Left kidney (tissue), 2 donors: ENCODE results near the gene ELMO1. TPM values are rescaled to one million over a fixed set of nuclear protein-coding genes. Genes with fewer than 3 reads are reported as not detected.

Experiments
- DNase-seq: peaks from one replicate; pipeline ENCODE4 v3.0.0-alpha.2; 2013
- polyA plus RNA-seq: library from polyadenylated mRNA; unstranded; fragments of 120-200 nt; gene quantifications from one replicate; pipeline ENCODE4 v1.2.1, GENCODE V29; 2013; ENCODE audit not compliant: insufficient read length

The ELMO1 gene
- polyA plus RNA-seq, 1 donor = 9.8 TPM

DNA sequence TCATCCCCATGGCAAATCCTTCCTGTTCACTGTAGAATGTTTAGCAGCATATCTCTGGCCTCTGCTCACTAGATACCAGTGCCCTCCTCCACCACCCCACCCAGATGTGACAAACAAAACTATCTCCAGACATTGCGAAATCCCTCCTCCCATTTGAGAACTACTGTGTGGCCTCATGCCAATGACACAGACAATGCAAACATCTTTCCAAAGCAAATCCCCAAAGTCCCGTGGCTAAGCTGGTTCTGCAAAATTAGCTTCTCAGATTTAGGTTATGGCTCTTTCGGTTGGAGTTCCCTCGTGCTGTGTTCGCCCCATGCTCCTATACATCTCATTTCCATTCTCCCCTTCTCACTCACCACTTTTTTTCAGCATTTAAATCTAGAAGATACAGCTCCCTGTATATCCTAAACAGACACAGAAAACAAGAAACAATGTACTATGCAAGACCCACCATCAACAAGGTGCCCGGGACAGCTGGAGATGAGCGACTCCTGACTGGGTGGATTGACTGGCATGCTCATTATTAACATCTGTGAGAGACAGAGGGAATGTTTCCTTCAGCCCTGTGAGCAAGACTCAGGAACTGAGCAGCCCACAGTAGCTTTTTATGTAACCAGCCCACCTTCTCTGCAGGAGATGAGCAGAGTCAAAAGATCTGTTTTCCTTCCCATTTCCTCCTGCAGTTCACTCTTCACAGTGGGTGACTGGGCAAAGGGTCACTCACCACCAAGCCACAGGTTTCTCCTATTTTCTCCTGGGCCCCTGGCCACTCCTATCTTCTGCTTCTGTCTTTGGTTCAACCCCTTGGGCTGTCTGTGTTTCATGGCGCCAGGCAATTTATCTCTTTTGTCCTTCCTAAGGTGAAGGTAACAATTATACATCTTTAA, 498.7 kb downstream of the ELMO1 start:
- DNase-seq = no peak

DNA sequence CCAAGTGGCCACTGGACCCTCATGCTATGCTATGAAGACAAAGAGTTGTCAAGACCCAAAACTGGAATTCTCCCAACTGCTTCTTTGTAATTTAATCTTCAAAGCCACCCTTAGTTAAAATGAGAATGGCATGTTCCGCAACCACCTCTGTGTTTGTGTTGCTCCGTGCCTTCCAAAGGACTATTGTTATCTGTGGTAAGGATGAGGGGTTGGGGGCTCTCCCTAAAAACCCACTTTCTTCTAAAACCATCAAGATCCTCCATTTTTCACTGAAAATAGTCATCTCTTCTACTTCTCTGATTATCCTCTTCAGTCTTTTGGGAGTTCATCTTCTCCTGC, 502.3 kb downstream of the ELMO1 start:
- DNase-seq = no peak

DNA sequence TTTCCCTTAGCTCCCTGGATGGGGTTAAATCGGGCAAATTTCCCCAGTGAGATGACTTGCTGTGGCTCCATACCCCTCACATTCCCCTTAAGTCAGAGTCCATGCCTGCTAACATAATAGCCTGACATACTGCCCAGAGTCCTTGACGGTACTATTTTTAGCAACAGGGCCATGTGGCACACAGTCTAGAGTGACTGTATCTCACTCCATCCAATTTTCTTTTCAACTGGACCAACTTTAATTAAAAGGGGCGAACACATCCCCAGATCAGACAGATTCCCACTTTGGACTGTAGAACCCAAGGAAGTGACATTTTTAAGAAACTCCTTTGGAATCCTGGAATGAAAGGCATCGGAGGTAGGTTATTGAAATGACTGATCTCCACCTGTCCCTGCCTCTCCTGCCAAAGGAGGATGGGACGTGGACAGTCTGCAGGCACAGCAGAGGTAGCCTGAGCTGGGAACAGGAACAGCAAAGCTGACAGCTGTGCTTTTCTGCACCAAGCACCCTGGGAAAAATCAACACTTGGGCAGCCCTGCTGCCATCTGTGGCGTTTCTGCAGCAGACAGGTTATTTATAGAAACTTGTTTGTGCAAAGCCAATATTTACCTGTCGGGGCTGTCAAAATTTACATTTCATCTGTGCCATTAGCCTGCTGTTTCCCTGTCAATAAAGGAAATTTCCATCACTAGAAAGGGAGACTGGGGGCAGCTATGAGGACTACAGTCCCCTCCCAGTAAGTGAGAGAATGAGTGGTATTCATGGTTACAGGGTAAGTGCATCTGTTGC, 502.9 kb downstream of the ELMO1 start:
- no peak for DNase-seq

DNA sequence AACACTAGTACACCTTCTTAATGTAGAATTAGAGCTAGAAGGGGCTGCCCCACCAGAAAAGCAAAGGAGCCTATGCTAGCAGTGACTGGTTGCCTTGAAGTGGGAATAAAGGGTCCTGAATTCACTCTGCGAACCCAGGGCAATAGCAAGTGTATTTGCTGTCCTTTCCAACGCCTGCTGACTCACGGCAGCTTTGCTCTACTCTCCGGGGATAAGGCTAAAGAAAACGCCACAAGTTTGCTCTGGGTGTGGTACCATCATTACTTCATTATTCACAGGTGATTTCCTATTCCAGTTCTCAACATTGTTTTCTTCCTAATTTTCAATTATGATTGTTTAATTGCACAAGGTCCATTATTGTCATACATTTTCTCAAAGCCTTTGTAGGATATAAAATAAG, 503.8 kb downstream of the ELMO1 start:
- DNase-seq = no peak

DNA sequence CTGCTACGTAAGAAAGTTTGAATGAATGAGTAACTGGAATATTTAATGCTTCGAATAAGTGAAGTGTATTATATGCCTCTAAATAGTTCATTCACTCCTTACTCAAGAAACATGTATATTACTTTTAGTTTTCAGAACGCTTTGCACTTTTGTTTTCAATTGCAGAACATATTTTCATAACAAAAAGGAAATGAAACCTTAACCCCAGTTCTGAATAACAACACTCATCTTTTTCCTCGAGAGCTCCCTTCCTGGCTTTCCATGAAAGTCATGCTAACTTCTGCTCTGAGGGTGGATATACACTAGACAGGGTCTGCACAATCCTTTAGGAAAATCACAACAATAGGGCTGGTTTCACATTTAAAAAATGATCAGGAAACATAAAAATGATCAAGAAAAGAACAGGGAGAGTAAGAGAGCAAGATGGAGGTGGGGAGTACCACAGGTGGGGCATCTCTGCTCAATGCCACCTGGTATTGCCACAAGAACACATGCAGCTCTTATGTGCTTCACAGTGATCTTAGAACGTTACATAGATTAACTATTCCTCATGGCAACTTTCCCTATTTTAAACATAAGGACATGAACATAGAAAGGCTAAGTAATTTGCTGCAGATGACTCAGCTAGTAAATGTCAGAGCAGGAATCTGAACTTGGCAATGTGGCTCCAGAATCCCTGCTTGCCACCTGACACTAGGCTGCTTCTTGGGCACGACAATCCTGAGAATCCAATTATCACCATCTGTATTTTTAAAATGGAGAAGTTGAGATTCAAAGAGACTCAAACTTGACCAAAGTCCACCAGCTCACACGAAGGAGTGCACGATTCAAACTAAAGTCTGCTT, 504.9 kb downstream of the ELMO1 start:
- DNase-seq = no peak

DNA sequence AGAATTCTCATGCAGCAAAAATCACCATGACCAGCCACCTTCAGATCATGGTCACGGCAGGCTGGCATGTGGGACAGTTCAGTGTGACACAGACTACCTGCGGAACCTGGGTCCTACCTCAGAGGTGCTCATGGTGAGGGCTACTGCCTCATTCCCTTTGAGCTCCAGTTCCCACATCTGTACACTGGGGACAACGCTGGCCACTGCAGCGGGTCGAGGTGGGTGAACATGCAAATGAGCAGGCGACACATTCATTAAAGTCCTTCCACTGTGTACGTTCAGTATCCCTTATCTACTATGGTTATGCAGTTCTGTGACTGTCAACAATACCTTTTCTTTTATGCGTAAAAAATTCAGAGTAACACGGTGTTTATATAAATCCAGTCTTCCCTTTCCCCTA, 505.7 kb downstream of the ELMO1 start:
- no peak for DNase-seq

DNA sequence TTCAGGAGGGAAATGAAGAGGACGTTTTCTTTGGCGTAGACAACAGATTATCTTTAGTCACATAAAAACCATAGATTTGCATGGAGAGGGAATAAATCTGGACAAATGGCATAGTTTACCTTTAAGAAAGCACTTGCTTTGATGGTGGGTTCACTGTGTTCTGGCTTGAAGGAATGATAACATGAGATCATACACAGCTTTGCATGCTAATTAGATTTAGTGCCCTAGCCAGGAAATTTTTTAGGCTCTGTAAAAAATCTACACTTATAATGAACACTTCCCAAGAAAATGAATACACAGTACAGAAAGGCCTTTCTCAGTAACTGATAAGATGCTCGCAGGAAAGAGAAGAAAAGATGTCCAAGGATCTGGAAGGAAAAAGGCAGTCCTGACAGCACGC, 506.1 kb downstream of the ELMO1 start:
- no peak for DNase-seq

DNA sequence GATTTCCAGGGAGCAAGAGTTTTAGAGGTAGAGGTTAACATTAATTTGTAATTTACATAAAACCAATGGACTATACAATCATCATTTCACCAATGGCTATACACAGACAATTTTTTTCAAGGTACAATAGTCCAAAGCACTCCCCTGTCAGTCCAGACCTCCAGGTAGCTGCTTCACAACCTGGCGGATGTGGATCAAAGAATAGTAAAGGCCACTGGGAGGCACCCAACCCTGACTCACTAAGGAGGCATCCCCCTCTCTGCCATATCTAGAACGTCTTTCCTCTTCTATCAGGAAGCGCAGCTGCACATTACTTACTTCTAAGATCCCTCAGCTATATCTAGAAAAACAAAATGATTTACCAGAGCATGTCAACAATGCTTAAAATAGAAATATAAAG, 506.6 kb downstream of the ELMO1 start:
- DNase-seq = no peak

DNA sequence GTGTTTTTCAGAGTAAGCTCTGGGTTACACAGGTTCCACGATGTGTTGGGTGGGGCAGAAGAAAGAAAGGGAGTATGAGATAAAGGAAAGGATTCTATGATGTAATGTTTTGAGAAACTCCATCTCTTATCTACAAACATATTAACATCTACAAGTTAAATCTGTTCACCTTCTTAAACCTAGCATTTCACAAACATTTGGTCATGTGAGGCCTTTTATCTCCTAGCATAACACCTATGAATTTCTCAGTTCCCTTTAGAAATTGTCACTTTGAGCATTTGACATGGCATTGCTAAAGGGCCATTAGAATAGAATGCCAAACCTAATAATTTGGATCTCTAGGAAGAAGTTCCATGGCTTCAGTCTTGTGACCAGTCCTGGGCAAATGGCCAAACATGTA, 507.3 kb downstream of the ELMO1 start:
- no peak for DNase-seq

DNA sequence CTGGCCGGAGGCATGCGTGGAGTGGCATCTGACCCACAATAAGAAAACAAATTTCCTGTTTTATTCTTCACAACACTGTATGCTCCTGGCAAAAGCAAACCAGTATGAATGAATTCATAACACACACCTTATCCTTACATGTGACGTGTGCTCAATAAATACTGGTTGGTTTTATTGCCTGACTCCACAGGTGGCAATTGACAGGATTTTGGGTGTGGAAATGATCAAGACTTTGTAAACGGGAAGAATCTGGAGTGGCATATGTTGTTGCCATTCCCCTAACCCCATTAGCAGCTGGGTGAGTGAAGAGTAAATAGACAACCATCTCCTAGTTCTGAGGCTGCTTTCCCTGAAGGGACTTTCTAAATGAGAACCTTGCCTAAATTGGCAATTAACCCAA, 508.8 kb downstream of the ELMO1 start:
- DNase-seq = no peak

DNA sequence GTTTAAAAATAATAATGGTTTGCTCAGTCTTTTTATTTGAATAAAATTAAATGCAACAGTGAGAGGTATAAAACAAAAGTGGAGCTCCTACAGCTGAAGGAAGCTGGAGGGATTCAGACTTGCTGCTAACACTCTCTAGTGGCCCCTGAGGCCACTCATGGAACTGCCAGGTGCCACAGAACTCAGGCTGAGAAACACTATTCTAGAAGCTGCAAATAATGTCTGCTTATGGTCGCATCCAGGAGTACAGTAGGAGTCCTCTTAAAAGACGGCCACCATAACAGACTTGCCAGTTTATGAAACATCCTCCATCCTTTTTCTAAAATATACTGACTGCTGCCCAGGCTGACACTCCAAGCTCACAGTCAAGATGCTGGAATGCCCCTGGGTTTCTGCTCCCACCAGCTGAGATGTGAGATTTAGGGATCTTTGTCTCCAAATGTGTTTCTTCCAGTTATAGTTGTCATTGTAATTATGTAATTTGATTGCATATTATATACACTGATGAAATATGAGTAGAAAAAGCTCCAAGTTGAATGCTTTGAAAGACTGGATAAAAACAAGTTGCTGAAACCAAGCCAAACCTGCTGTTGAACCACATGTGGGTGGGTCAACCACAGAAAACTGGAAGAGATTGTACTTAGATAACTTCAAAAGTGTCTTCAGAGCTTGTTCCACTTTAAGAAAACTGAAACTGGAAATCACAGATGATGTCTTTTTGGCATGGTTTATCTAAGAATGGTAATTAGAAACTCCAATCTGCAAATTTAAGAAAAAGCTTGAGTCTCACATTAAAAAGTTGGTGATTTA, 510.7 kb downstream of the ELMO1 start:
- DNase-seq = no peak

DNA sequence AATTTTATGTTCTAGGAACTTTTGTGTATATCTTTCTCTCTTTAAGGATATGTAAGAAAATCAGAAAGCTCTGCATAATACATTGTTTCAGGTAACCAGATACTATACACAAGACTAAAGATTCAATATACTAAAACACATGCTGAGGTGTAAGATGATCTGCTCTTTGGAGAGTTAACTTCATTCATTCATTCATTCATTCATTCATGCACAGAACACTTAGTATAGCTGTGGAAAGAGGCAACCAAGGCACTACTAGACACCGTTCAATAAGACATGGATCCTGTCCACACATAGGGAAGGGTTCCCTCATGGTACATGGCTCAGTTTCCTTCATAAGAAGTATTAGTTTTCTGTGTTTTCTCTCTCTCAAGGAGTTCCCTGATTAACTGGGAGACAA, 516.8 kb downstream of the ELMO1 start:
- DNase-seq = no peak

DNA sequence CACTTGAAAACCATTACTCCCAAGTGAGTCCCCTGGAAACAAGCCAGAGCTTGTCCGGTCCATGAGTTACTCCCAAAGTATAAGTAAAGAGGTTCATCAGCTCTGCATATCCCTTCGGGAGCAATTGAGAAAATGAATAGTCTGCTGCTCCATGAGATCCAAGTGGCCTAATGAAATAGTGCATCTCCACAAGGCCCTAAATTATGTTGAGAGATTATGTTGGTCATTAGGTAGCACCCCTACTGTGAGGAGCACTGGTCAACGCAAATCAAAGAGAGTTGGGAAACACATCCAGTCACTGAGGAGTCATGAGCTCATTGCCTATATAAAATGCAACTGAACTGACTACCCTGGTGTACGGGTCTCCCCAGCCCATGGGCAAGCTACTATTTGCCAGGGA, 518.9 kb downstream of the ELMO1 start:
- no peak for DNase-seq

DNA sequence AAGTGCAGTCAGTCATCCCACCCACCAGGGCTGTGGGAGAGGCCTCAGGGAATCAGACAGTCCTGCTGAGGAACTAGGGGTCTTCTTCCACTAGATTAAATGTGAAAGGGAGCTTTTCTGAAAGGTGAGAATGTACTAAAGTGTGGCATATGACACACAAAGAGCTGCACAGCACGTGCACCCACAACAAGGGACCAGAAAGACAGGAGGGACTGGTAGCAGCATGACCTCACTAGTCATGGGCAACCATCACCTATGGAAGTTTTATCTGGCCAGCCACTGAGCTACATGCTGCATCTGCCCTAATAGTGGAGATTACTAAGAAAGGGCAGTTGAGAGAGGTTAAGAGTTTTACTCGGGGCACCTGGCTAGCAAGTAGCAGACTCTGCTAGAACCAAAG, 519.9 kb downstream of the ELMO1 start:
- no peak for DNase-seq

DNA sequence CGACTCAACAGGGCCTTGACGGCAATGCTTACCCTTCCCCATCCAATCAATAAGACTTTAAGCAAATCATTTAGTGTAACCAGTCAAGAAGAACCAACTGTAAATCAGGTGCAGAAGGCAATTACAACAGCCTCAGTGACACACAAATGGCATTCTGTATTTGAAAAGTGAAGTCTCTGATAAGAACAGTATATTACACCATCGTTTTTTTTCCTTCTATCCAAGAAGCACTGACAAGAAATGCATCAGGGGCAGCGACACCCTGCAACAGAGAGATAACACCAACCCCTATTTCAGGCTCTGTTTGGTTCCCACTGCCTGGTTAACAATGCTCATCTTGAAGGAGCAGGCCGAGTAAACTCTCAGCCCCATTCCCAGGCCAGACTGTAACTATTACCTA, 520.4 kb downstream of the ELMO1 start:
- no peak for DNase-seq

DNA sequence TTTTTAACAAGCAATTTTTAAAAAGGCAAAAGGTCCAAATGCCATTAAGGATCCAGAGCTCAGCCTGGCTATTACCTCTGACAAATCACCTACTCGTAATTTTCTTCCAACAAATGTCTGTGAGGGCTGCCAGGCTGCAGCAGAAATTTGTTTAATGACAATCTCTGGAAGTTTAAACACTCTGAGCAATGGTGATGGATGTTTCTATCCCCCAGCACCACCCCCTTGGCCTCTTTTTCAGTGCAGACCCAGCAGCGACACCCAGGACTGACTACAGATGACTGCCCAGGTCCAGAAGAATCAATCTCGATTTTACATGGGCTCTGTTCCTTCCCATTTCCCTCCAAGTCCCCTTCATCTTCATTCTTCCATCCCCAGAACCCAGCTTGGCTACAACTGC, 523.0 kb downstream of the ELMO1 start:
- DNase-seq = no peak

DNA sequence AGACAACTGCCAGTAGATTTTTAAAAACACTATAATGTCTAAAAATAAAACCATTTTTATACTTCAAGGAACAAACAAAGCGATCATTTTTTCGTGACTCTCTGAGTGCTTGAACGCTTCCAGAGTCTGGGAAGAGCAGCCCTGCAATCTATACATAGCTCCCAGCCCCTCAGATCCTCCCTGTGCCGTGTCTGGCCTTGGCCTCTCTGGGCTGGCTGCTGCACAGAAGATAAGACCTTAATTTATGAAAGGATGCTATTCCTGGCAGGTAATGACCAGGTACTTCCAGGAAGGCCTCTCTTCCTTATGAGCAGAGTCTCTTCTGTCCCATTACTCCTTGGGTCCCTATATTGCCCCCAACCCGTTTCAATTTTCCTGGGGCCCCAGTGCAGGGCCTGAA, 523.5 kb downstream of the ELMO1 start:
- no peak for DNase-seq

DNA sequence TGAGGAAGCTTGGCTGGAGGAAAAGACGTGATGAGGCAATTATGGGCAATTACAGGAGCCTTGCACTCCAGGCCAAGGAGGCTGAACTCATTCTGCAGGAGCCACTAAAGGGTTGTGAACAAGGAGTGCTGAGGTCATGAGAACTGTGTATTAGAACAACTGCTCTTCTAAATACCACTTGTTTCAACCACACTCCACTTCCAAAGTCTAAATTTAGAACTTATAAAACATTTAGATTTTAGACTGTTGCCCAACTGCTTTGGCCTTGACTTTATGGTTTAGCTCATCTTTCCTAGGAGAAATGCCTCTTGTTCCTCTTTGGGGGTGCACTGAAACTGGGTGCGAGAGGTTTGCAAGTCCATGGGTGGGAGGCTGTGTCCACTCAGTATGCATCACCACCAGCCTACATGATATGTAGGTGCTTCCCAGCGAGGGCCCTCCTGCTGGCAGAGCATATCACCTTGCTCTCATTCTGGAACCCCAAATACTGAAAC, 524.7 kb downstream of the ELMO1 start:
- no peak for DNase-seq

DNA sequence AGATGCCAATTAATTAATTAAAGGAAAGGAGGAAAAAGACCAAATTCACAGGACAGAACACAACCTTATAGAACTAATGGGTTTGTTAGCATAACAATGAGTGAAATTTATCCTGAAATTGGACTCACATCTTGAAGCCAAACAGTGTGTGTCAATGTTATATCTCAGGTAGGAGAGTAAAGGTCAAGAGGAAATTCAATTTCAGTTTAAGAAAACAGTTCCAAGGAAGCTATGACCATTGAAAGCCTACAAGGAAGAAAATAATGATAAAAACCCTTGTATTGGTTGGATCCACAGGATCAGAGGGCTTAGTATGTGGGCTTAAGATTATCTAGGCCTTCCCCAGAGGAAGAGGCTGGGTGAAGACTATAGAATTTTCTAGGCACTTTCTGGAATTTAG, 525.5 kb downstream of the ELMO1 start:
- no peak for DNase-seq

DNA sequence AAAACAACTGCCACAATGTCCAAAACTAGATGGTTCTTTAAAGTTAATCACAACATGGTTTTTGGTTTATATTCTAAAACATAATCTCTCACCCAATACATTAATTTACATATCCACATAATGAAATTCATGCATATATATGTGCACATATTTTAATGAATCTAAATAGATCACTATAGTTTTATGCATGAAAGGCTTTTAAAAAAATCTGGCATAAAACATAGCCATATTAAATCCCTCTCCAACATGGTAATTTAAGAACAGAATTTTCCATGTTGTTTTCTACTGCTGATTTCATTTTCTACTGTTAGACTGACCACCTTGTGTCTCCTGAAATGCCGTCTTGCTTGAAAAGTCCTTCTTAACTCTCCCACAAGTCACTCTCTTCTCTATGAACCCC, 528.2 kb downstream of the ELMO1 start:
- DNase-seq = no peak

DNA sequence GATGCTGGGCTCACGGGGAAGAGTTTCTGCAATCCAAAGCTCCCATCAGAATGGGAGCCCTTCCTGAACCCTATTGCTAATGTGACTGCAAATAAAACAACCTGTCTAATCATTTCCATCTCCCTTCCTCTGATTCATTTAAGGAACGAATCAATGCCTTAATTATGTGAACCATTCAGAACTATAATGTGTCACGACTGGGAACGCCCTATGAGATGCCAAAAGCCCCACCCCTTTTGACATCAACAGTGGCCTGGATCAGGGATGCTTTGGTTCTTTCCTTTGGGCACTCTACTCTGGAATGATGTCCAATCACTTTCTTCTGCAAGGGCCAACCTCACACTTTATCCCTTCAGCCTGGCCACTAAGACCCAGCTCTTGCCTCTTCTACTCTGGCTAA, 528.9 kb downstream of the ELMO1 start:
- no peak for DNase-seq

DNA sequence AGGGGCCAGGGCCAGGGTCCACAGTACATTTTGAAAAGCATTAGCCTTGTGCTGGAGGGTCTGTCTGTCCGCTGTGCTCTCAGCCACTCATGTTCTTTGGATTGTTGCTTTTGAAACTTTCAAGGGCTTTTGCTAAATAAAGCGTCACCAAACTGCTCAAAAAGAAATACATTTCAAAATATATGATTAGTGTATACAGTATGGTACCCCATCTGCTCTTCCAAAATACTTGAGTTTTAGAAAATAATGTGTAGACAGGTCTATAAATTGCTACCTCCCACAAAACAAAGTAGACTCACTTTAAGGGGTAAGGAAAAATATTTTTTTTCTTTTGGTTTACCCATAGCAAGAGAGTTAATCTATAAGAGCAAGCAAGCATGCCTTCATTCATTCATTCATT, 530.1 kb downstream of the ELMO1 start:
- no peak for DNase-seq
